ENCODE data around the gene SLC22A14.
"Not testable (repeated sequence)": the region's sequence is repeated elsewhere in the genome, so short reads cannot be mapped to it uniquely, and the experiment has no call there.

The SLC22A14 gene, protein sequence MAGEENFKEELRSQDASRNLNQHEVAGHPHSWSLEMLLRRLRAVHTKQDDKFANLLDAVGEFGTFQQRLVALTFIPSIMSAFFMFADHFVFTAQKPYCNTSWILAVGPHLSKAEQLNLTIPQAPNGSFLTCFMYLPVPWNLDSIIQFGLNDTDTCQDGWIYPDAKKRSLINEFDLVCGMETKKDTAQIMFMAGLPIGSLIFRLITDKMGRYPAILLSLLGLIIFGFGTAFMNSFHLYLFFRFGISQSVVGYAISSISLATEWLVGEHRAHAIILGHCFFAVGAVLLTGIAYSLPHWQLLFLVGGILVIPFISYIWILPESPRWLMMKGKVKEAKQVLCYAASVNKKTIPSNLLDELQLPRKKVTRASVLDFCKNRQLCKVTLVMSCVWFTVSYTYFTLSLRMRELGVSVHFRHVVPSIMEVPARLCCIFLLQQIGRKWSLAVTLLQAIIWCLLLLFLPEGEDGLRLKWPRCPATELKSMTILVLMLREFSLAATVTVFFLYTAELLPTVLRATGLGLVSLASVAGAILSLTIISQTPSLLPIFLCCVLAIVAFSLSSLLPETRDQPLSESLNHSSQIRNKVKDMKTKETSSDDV

GRCh38 chr3:38281895-38282686 lies at the start of gene SLC22A14:
TSS of gene SLC22A14 (plus strand) at chr3:38282294. CDS start at chr3:38306027, 23,733 bp downstream.
- TF ChIP-seq CTCF (IDR thresholded peaks at IDR 0.05; ENCODE audit: control insufficient read depth, extremely low read depth, insufficient read depth), result no peak
- no peak for DNase-seq (ENCODE audit: low read depth)
- no peak within 1 kb of the TSS for H3K4me3 ChIP-seq (ENCODE audit: low read depth, low read length)

GRCh38 chr3:38232701-38233100 lies 49.4 kb upstream of the SLC22A14 start:
- no peak for TF ChIP-seq CTCF (IDR thresholded peaks at IDR 0.05; ENCODE audit: control insufficient read depth, extremely low read depth, insufficient read depth)
- no peak for DNase-seq (ENCODE audit: low read depth)
- H3K4me3 ChIP-seq (ENCODE audit: low read depth, low read length), result no peak overlapping the region

GRCh38 chr3:38235466-38235865 lies 46.6 kb upstream of the SLC22A14 start:
- no peak for TF ChIP-seq CTCF (IDR thresholded peaks at IDR 0.05; ENCODE audit: control insufficient read depth, extremely low read depth, insufficient read depth)
- peak; percentile 2 for DNase-seq (ENCODE audit: low read depth)
- no peak overlapping the region for H3K4me3 ChIP-seq (ENCODE audit: low read depth, low read length)

DNA sequence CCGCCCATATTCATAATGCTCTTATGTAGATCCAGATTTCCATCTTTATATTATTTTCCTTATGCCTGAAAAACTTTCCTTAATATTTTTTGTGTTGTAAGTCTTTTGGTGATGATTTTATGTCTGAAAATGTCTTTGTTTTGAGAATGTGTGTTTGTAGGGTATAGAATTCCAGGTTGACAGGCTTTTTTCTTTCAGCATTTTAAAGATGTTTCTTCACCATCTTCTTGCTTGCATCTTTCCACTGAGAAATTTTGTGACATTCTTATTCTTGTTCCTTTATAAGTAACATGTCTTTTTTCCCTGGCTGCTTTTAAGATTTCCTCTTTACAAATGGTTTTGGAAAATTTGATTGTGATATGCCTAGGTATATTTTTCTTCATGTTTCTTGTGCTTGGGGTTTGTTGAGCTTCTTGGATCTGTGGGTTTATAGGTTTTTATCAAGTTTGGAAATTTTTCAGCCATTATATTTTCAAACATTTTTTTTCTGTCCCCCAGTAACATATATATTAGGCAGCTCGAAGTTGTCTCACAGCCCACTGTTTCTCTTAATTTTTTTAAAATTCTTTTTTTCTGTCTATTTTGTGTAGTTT lies 43.6 kb upstream of the SLC22A14 start:
- no peak for DNase-seq (ENCODE audit: low read depth)
- no peak for TF ChIP-seq CTCF (IDR thresholded peaks at IDR 0.05; ENCODE audit: control insufficient read depth, extremely low read depth, insufficient read depth)
- H3K4me3 ChIP-seq (ENCODE audit: low read depth, low read length), result no peak overlapping the region

DNA sequence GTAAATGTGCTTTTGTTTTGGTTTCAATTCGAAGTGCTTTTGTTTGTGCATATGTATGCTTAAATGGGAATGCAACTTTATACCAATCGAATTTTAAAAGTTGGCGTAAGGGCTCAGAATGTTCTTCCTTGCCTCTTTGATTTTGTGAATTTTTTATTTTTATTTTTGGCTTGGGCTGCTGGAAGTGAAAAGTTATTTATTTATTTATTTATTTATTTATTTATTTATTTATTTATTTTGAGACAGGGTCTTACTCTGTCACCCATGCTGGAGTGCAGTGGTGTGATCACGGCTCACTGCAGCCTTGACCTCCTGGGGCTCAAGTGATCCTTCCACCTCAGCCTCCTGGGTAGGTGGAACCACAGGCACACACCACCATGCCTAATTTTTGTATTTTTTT lies 39.3 kb upstream of the SLC22A14 start:
- DNase-seq (ENCODE audit: low read depth), result not testable (repeated sequence)

GRCh38 chr3:38245930-38246329 lies 36.2 kb upstream of the SLC22A14 start:
- H3K4me3 ChIP-seq (ENCODE audit: low read depth, low read length), result no peak overlapping the region
- no peak for DNase-seq (ENCODE audit: low read depth)
- no peak for TF ChIP-seq CTCF (IDR thresholded peaks at IDR 0.05; ENCODE audit: control insufficient read depth, extremely low read depth, insufficient read depth)

More for the DNA sequence above, 39.3 kb upstream of the SLC22A14 start:
- H3K4me3 ChIP-seq (ENCODE audit: low read depth, low read length), result not testable (repeated sequence)

All from LNCaP clone FGC (cell line).